Neural progenitor cell (in vitro differentiated cells): ENCODE results near the gene HLTF.

Source experiments
- CTCF ChIP-seq: fragments of 200-600 bp; sonication (generic); IDR thresholded peaks from 2 replicates; pipeline ENCODE4 v1.5.1; 2017; ENCODE audit warnings: antibody characterized with exemption, mild to moderate bottlenecking
- EZH2 ChIP-seq: fragments of 200-600 bp; sonication (generic); IDR thresholded peaks from 2 replicates; pipeline ENCODE4 v1.6.1; 2017; ENCODE audit warnings: antibody characterized with exemption, mild to moderate bottlenecking, moderate library complexity
- EZH2phosphoT487 ChIP-seq: fragments of 200-600 bp; sonication (generic); IDR thresholded peaks from 2 replicates; pipeline ENCODE4 v1.6.1; 2017; ENCODE audit warnings: antibody characterized with exemption

- TF ChIP-seq CTCF (no peak), EZH2 (peak; percentile 13), EZH2phosphoT487 (no peak)
Measured at GRCh38 chr3:149085828-149086231, 503 bp downstream of the HLTF start.
